Loucy (cell line): ENCODE measurements around the gene SEMA3D.

Experiments used
- H2AFZ ChIP-seq: fragments of 200-600 bp; sonication (generic); 2 replicates; pipeline ENCODE4 v1.6.0; 2016; ENCODE audit warnings: antibody characterized with exemption, mild to moderate bottlenecking, low read length, moderate library complexity
- H3F3A ChIP-seq: fragments of 200-600 bp; 2 replicates; pipeline ENCODE4 v1.6.0; 2016; ENCODE audit warnings: antibody characterized with exemption, low read depth, mild to moderate bottlenecking
- H3K27me3 ChIP-seq: fragments of 200-600 bp; sonication (generic); 2 replicates; pipeline ENCODE4 v1.6.1; 2014; ENCODE audit warnings: low read length, mild to moderate bottlenecking; ENCODE audit not compliant: insufficient read depth, poor library complexity, severe bottlenecking
- H3K36me3 ChIP-seq: fragments of 200-600 bp; sonication (generic); 2 replicates; pipeline ENCODE4 v1.6.1; 2016; ENCODE audit warnings: low read length; ENCODE audit not compliant: insufficient read depth
- H3K4me1 ChIP-seq: fragments of 200-600 bp; sonication (generic); 2 replicates; pipeline ENCODE4 v1.5.1; 2014; ENCODE audit warnings: low read length, mild to moderate bottlenecking; ENCODE audit not compliant: insufficient read depth, poor library complexity, severe bottlenecking
- H3K4me2 ChIP-seq: fragments of 200-600 bp; sonication (generic); 2 replicates; pipeline ENCODE4 v1.6.0; 2014; ENCODE audit warnings: antibody characterized with exemption, low read length, low read depth, mild to moderate bottlenecking; ENCODE audit not compliant: poor library complexity, severe bottlenecking
- H3K4me3 ChIP-seq: fragments of 200-600 bp; sonication (generic); 2 replicates; pipeline ENCODE4 v1.5.1; 2014; ENCODE audit warnings: low read length, mild to moderate bottlenecking, mixed read lengths; ENCODE audit not compliant: poor library complexity, severe bottlenecking
- H3K79me2 ChIP-seq: fragments of 200-600 bp; sonication (generic); 2 replicates; pipeline ENCODE4 v1.6.1; 2014; ENCODE audit warnings: low read length; ENCODE audit not compliant: insufficient read depth
- H3K9ac ChIP-seq: fragments of 200-600 bp; sonication (generic); 2 replicates; pipeline ENCODE4 v1.6.0; 2014; ENCODE audit warnings: mild to moderate bottlenecking, low read depth, low read length, moderate library complexity; ENCODE audit not compliant: poor library complexity, severe bottlenecking
- H3K9me2 ChIP-seq: fragments of 200-600 bp; sonication (generic); replicated peaks from 2 replicates; pipeline ENCODE4 v1.6.1; 2016; ENCODE audit warnings: low read depth, low read length, mixed read lengths
- H3K9me3 ChIP-seq: fragments of 200-600 bp; sonication (generic); 2 replicates; pipeline ENCODE4 v1.6.1; 2014; ENCODE audit warnings: mild to moderate bottlenecking, antibody characterized with exemption, low read length, low read depth; ENCODE audit not compliant: insufficient read depth
- H4K20me1 ChIP-seq: fragments of 200-600 bp; sonication (generic); 2 replicates; pipeline ENCODE4 v1.6.0; 2014; ENCODE audit warnings: antibody characterized with exemption, low read length, mild to moderate bottlenecking; ENCODE audit not compliant: insufficient read depth, poor library complexity, severe bottlenecking
- CTCF ChIP-seq: fragments of 200-600 bp; sonication (generic); conservative IDR thresholded peaks from 2 replicates; pipeline ENCODE4 v1.5.1; 2014; ENCODE audit warnings: mild to moderate bottlenecking, antibody characterized with exemption, low read length
- EZH2phosphoT487 ChIP-seq: fragments of 200-600 bp; IDR thresholded peaks from 2 replicates; pipeline ENCODE4 v1.6.1; 2018; ENCODE audit warnings: antibody characterized with exemption, mild to moderate bottlenecking, moderate library complexity, borderline replicate concordance

The SEMA3D gene

DNA sequence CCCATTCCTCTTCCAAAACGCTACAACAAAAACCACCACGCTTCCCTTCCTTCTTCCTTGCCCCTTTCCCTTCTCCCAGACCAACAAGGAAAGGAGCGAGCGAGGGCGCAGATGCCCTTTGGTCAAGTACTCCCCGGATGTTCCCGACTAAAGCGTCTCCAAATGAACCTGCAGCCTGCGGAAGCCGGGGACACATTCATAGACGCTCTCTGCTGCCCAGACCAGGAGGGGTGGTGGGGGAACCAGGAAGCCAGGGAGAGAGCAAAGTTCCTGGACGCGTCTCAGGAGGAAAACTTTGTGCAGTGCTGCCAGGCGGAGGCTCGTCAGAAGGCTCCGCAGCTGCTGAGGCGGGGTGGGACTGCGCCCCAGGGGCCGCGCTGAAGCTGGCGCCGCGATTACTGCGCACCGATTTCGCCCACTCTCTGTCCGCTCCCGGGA lies 754 bp downstream of the SEMA3D start:
- Histone ChIP-seq H3K36me3 (no peaks in the 10 kb centered on the region), H3K79me2 (no peaks in the 10 kb centered on the region), H3K4me1 (no peaks in the 10 kb centered on the region), H3K9me3 (no peaks in the 10 kb centered on the region), H3K9me2 (no peaks in the 10 kb centered on the region), H2AFZ (no peak overlapping the region), H3K4me3 (no peak overlapping the region), H3K4me2 (no peak overlapping the region), H3F3A (no peaks in the 10 kb centered on the region), H4K20me1 (no peaks in the 10 kb centered on the region), H3K27me3 (no peaks in the 10 kb centered on the region), H3K9ac (no peak overlapping the region)
- TF ChIP-seq EZH2phosphoT487 (no peak), CTCF (no peak)

- Histone ChIP-seq H3K79me2 (no peaks in the 10 kb centered on the region), H3K9me3 (no peaks in the 10 kb centered on the region), H3K9me2 (no peaks in the 10 kb centered on the region), H3K4me3 (no peak overlapping the region), H4K20me1 (no peaks in the 10 kb centered on the region), H3K36me3 (no peaks in the 10 kb centered on the region), H3K4me2 (no peak overlapping the region), H2AFZ (no peak overlapping the region), H3K4me1 (no peaks in the 10 kb centered on the region), H3K27me3 (no peaks in the 10 kb centered on the region), H3F3A (no peaks in the 10 kb centered on the region), H3K9ac (no peak overlapping the region)
- TF ChIP-seq EZH2phosphoT487 (no peak), CTCF (no peak)
These were observed 1.3 kb downstream of the SEMA3D start for GRCh38 chr7:85185424-85186082.

DNA sequence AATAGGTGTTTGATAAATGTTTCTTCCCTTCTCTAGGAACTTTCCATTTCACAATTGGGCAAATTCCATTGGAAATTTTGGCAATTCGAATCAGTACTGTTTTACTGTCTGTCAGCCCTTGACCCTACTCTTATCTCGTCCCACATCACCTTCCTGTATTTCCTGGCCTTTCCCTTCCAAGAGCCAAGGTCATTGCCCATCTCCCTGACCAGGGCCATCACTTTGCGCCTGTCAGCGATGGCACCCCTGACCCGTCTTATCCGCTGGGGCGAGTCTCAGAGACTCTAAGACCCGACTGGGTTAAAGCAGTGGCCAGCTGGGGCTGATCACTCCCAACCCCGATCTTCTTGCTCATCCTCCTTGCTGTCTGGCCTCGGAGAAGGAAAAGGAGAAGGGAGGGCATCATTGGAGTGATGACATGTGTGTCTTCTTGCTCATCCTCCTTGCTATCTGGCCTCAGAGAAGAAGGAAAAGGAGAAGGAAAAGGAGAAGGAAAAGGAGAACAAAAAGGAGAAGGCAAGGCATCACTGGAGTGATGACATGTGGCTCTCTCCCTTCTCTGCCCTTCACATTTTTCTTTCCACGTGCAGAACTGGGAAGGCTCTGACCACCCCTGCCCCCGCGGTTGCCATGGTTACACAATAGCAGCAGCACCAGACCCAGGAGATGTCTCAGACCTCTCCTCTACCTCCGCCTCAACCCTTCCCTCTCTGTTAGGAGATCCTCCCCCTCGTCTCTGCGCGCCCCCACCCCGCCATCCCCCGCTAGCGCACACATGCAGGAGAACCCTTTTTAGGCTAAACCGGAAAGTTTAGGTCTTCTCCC lies 2.0 kb downstream of the SEMA3D start:
- no peaks in the 10 kb centered on the region for H3K9me3 ChIP-seq
- TF ChIP-seq CTCF (no peak), EZH2phosphoT487 (no peak)
- H3F3A ChIP-seq = no peaks in the 10 kb centered on the region
- H3K4me1 ChIP-seq = no peaks in the 10 kb centered on the region
- no peak overlapping the region for H3K4me3 ChIP-seq
- H3K27me3 ChIP-seq = no peaks in the 10 kb centered on the region
- H3K36me3 ChIP-seq = no peaks in the 10 kb centered on the region
- no peak overlapping the region for H2AFZ ChIP-seq
- H3K9me2 ChIP-seq = no peaks in the 10 kb centered on the region
- no peak overlapping the region for H3K9ac ChIP-seq
- no peak overlapping the region for H3K4me2 ChIP-seq
- H4K20me1 ChIP-seq = no peaks in the 10 kb centered on the region
- no peaks in the 10 kb centered on the region for H3K79me2 ChIP-seq
